Breast epithelium (tissue), 3 donors: ENCODE results near the gene ACTR1A.

Experiments
- CTCF ChIP-seq, 3 donors: fragments of 450-650 bp; IDR thresholded peaks; one replicate each; pipeline ENCODE4 v1.5.1; 2016 to 2017; ENCODE audit warnings: antibody characterized with exemption in 3 of 3, mild to moderate bottlenecking in 3 of 3, moderate library complexity in 3 of 3
- POLR2AphosphoS5 ChIP-seq, 3 donors: sonication (generic); formaldehyde crosslinking; IDR thresholded peaks; one replicate each; pipeline ENCODE4 v1.6.1; 2017; ENCODE audit warnings: antibody characterized with exemption in 3 of 3

DNA sequence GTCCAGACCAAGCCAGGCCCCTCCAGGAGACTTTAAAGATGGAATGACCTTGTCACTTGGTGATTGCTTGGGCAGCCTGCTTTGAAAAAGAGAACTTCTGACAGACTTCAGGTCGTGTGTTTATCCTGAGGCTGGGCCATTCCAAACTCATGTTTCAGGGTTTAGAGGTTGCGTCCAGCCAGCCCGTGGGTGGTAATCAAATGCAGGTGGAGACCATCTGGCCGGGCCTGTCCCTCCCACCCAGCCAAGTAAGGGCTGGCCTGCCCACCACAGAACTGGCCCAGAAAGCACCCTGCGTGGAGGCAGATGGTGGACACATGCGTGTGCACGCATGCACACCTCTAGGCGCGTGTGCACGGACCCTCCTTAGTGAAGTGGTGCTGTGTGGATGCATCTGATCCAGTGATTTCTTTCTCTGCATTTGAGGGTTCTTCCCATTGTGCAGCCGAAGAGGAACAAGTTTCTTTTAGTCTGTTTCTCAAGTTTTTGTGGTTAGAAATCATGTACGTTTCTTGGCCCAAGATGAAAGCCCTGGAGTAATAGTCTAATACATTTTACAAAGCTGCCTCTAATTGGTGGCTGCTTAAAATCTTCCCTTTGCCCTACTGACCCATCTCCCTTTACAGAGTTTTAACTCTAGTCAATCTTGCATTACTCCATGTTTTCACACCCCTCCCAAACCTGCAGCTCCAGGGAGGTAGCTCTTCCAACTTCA lies 44.3 kb upstream of the ACTR1A start:
- TF ChIP-seq CTCF (IDR thresholded peaks at IDR 0.05) = no peak
- no peak for TF ChIP-seq POLR2AphosphoS5 (IDR thresholded peaks at IDR 0.05)
